HG02970 (cell line): Measurements from ENCODE around the gene TASL.
"Not testable (repeated sequence)": the region's sequence is repeated elsewhere in the genome, so short reads cannot be mapped to it uniquely, and the experiment has no call there.

ENCODE experiments used
- ATAC-seq: cut with Tn5 transposase; IDR thresholded peaks from one replicate; pipeline ENCODE4 v1.9.1; 2021; ENCODE audit warnings: mild to moderate bottlenecking, moderate library complexity, moderate number of reproducible peaks; ENCODE audit not compliant: unreplicated experiment, low FRiP score

TASL gene

GRCh38 chrX:30580641-30581040 is 3.1 kb upstream of the TASL start:
- ATAC-seq, result no peak

DNA sequence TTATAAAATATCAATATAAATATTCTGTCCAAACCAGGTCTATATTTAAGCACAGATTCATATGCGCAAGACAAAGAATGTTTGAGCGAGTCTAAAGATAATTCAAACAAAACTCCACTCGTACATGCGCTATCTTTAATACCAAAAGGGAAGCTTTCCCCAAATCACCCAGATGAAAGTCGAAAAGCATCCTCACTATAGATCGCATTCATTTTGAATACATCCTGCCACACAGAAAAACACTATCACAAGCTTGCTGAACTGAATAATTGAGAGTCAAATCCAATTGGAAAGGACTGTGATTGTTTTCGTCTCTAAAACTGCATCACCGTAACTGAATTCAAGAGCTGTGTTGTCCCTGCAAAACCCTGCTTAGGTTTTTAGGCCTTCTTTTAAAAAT is 685 bp downstream of the TASL start:
- no peak for ATAC-seq

DNA sequence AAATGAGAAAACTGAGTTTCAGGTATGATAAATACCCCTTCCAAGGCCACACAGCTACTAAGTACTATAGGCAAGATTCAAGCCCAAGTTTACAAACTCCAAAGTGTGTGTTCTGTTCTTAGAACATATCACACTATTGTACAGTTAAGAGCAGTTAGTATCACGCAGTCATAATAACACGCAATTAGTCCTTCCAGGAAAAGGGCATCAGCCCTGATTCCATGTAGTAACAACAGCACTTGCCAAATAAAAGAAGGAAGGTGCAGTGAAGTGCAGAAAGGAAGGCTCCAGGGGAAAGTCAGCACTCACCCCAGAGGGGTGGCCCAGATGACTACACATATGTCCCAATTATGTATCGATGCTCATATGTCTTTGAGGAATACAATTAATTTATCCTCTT is 4.4 kb downstream of the TASL start:
- no peak for ATAC-seq

DNA sequence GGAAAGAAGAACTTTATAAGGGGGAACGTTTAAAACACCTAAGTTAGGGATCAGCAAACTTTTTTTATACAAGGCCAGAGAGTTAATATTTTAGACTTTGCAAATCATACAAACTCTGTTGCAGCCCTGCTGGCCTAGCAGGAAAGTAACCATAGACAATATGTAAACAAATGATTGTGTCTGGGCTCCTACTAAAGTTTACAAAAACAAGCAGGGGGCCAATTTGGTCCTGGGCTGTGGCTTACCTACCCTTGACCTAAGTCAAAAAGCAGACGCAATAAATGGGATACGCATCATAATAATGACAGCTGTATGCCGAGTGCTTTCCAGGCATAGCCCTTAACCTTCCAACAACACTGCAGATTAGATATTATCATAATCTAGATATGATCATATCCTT is 4.9 kb downstream of the TASL start:
- ATAC-seq, result no peak

DNA sequence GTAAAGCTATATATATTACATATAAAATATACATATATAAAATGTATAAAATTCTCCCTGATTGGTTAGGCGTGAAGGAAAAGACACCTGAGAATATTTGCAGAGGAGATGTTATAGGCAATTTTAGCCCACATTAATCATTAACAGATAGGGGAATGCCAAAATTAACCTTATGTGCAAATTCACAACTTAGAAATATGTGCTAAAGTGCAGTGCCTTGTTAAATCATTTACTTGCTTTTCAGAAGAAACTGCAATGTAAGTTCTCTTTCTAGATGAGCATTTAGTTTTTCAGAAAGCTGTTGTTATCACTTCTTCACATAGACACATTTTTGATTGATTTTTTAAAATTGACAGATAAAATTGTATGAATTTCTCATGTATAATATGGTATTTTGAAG is 5.6 kb downstream of the TASL start:
- ATAC-seq, result no peak

DNA sequence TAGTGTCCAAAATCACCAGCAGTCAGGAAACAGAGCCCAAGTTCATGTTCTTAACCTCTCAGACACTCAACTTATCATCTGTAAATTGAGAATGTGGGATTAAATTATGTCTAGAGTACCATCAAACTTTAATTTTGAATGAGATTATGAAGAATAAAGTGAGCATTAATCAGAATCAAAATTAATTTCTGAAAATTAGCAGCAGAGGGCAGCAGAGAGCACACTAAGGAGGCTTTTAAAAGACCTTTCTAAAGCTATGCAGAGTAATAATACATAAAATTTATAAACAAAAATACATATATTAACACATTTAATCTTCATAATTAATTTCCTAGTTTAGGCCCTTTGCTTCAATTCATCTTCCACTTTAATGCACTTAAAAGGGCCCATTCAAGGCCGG is 7.1 kb downstream of the TASL start:
- ATAC-seq, result no peak

DNA sequence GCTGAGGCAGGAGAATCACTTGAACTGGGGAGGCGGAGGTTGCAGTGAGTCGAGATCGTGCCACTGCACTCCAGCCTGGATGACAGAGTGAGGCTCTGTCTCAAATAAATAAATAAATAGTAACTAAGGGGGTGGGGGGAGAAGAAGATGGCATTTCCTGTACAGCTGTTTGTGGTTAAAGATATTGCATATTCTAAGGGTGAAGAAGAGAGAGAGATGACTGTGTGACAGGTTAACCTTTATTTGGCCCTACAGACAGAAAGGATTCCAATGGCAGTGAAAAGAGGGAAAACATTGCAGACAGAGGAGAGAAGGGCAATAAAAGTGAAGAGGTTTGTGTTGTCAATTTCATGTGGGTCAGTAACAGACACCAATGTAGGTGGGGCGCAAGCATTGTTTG is 9.4 kb downstream of the TASL start:
- peak; percentile 68 for ATAC-seq

GRCh38 chrX:30563070-30563469 is 14.5 kb downstream of the TASL start:
- not testable (repeated sequence) for ATAC-seq

GRCh38 chrX:30561191-30561590 is 16.4 kb downstream of the TASL start:
- no peak for ATAC-seq

DNA sequence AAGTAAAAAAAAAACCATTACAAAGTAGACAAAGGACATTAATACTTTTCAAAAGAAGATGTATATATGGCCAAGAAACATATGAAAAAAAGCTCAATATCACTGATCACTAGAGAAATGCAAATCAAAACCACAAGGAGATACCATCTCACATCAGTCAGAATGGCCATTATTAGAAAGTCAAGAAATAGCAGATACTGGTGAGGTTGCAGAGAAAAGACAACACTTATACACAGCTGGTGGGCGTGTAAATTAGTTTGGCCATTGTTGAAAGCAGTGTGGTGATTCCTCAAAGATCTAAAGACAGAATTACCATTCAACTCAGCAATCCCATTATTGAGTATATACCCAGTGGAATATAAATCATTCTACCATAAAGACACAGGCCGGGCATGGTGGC is 39.3 kb downstream of the TASL start:
- ATAC-seq, result no peak

- ATAC-seq, result no peak
Measured at GRCh38 chrX:30533835-30534234, 43.7 kb downstream of the TASL start.

DNA sequence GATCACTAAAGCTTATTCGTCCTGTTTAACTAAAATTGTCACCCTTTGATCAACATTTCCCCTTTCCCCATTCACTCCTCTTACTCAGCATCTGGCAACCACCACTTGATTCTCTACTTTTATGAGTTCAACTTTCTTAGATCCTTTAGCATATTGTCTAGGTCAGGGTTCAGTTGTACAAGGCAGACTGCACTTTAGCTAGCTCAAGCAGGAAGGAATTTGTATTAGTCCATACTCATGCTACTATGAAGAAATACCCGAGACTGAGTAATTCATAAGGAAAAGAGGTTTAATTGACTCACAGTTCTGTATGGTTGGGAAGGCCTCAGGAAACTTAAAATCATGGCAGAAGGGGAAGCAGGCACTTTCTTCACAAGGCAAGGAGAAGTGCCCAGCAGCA is 44.3 kb downstream of the TASL start:
- no peak for ATAC-seq

GRCh38 chrX:30530606-30531005 is 47.0 kb downstream of the TASL start:
- ATAC-seq, result no peak

DNA sequence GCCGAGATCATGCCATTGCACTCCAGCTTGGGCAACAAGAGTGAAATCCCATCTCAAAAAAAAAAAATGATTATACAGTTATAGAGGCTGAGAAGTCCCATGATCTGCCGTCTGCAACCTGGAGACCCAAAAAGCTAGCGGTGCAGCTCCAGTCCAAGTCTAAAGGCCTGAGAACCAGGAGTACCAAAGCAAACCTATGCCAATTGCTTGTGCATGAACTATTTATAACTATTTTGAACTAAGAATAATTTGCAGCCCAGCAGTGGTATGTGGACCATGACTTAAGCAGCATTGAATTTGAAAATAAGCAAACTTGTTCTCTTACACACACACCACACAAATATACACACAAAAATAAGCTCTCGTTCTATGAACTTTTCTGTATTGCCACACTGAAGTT is 51.8 kb downstream of the TASL start:
- ATAC-seq, result no peak

- no peak for ATAC-seq
Measured at GRCh38 chrX:30521440-30522182, 56.0 kb downstream of the TASL start.

DNA sequence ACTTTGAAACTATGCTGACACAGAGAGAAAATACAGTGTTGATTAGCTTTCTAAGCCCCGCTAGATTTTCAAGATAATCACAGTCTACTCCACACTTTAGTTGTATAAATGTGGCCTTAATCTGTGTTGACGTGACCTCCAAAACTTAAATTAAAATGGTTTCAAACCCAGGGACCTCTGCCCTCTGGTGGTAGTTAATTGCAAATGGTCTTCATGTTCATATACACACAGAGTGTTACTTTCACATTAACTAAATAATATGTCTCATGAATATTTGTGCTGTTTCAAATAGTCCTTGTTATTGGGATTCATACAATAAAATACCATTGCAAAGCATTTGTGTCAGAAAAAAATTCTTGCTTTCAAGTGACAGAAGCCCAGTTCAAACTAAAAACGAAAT is 64.3 kb downstream of the TASL start:
- no peak for ATAC-seq
